Muscle layer of duodenum (tissue), 2 donors: ENCODE data around the gene NTN1.
A peak's percentile ranks its signal among the peaks of the same experiment; 100 is the strongest.

Source experiments
- H3K27ac ChIP-seq: one replicate; pipeline ENCODE4 v1.7.0; 2013; ENCODE audit warnings: mild to moderate bottlenecking, low read length
- H3K27me3 ChIP-seq: one replicate; pipeline ENCODE4 v1.7.0; 2013; ENCODE audit warnings: low read depth, mild to moderate bottlenecking, control low read depth, low read length
- H3K36me3 ChIP-seq, 2 donors: one replicate each; pipeline ENCODE4 v1.7.0; 2013; ENCODE audit warnings: low read length in 2 of 2, control low read depth in 1 of 2, mild to moderate bottlenecking in 1 of 2; ENCODE audit not compliant: insufficient read depth in 2 of 2, control insufficient read depth in 1 of 2
- H3K4me1 ChIP-seq, 2 donors: one replicate each; pipeline ENCODE4 v1.7.0; 2013; ENCODE audit warnings: low read length in 2 of 2, mild to moderate bottlenecking in 2 of 2, control low read depth in 1 of 2, moderate library complexity in 1 of 2; ENCODE audit not compliant: insufficient read depth in 2 of 2, control insufficient read depth in 1 of 2
- H3K4me3 ChIP-seq, 2 donors: one replicate each; pipeline ENCODE4 v1.7.0; 2013; ENCODE audit warnings: low read length in 2 of 2, low read depth in 1 of 2, mild to moderate bottlenecking in 1 of 2
- H3K9me3 ChIP-seq, 2 donors: one replicate each; pipeline ENCODE4 v1.7.0; 2013; ENCODE audit warnings: low read length in 2 of 2, control low read depth in 1 of 2, mild to moderate bottlenecking in 1 of 2; ENCODE audit not compliant: control insufficient read depth in 1 of 2
- donor health status: healthy.

NTN1 gene

GRCh38 chr17:9174312-9174711 is 153.0 kb downstream of the NTN1 start:
- Histone ChIP-seq H3K27ac (no peak overlapping the region), H3K9me3 (no peaks in the 10 kb centered on the region), H3K4me1 (peaks cover 0 to 11% of the 10 kb centered on the region in 2 donors), H3K36me3 (no peaks in the 10 kb centered on the region), H3K4me3 (no peak overlapping the region), H3K27me3 (no peaks in the 10 kb centered on the region)

GRCh38 chr17:9174779-9175574 is 153.7 kb downstream of the NTN1 start:
- no peak overlapping the region for H3K4me3 ChIP-seq
- H3K9me3 ChIP-seq: no peaks in the 10 kb centered on the region
- peaks cover 0 to 11% of the 10 kb centered on the region in 2 donors for H3K4me1 ChIP-seq
- H3K27me3 ChIP-seq: no peaks in the 10 kb centered on the region
- H3K27ac ChIP-seq: no peak overlapping the region
- no peaks in the 10 kb centered on the region for H3K36me3 ChIP-seq

GRCh38 chr17:9175700-9176467 is 154.6 kb downstream of the NTN1 start:
- Histone ChIP-seq H3K9me3 (no peaks in the 10 kb centered on the region), H3K4me3 (no peak overlapping the region), H3K27ac (no peak overlapping the region), H3K36me3 (peaks cover 0 to 3% of the 10 kb centered on the region in 2 donors), H3K27me3 (no peaks in the 10 kb centered on the region), H3K4me1 (peaks cover 0 to 11% of the 10 kb centered on the region in 2 donors)

- H3K4me1 ChIP-seq: peaks cover 0 to 11% of the 10 kb centered on the region in 2 donors
- H3K36me3 ChIP-seq: peaks cover 0 to 3% of the 10 kb centered on the region in 2 donors
- H3K4me3 ChIP-seq: no peak overlapping the region
- no peaks in the 10 kb centered on the region for H3K9me3 ChIP-seq
- H3K27ac ChIP-seq: no peak overlapping the region
- no peaks in the 10 kb centered on the region for H3K27me3 ChIP-seq
These were observed 155.9 kb downstream of the NTN1 start for GRCh38 chr17:9177212-9177611.

GRCh38 chr17:9178319-9178718 is 157.0 kb downstream of the NTN1 start:
- Histone ChIP-seq H3K27me3 (no peaks in the 10 kb centered on the region), H3K9me3 (no peaks in the 10 kb centered on the region), H3K4me3 (no peak overlapping the region), H3K27ac (no peak overlapping the region), H3K36me3 (peaks cover 0 to 10% of the 10 kb centered on the region in 2 donors), H3K4me1 (peaks cover 0 to 16% of the 10 kb centered on the region in 2 donors)

- Histone ChIP-seq H3K36me3 (peaks cover 0 to 10% of the 10 kb centered on the region in 2 donors), H3K4me3 (no peak overlapping the region), H3K4me1 (peaks cover 0 to 21% of the 10 kb centered on the region in 2 donors), H3K9me3 (no peaks in the 10 kb centered on the region), H3K27ac (no peak overlapping the region), H3K27me3 (no peaks in the 10 kb centered on the region)
These were observed 158.3 kb downstream of the NTN1 start for GRCh38 chr17:9179602-9180001.

GRCh38 chr17:9181640-9182039 is 160.3 kb downstream of the NTN1 start:
- Histone ChIP-seq H3K4me1 (peaks cover 0 to 32% of the 10 kb centered on the region in 2 donors), H3K27me3 (no peaks in the 10 kb centered on the region), H3K9me3 (no peaks in the 10 kb centered on the region), H3K4me3 (no peak overlapping the region), H3K36me3 (peaks cover 0 to 10% of the 10 kb centered on the region in 2 donors), H3K27ac (no peak overlapping the region)

- H3K36me3 ChIP-seq: peaks cover 0 to 10% of the 10 kb centered on the region in 2 donors
- peaks cover 0 to 32% of the 10 kb centered on the region in 2 donors for H3K4me1 ChIP-seq
- no peaks in the 10 kb centered on the region for H3K9me3 ChIP-seq
- H3K27ac ChIP-seq: no peak overlapping the region
- no peak overlapping the region for H3K4me3 ChIP-seq
- no peaks in the 10 kb centered on the region for H3K27me3 ChIP-seq
These were observed 162.0 kb downstream of the NTN1 start for GRCh38 chr17:9183306-9183705.

- H3K27ac ChIP-seq: peak overlapping the region; percentile 49
- peaks cover 0 to 10% of the 10 kb centered on the region in 2 donors for H3K36me3 ChIP-seq
- H3K9me3 ChIP-seq: no peaks in the 10 kb centered on the region
- no peak overlapping the region for H3K4me3 ChIP-seq
- no peaks in the 10 kb centered on the region for H3K27me3 ChIP-seq
- peaks cover 0 to 33% of the 10 kb centered on the region in 2 donors for H3K4me1 ChIP-seq
These were observed 163.8 kb downstream of the NTN1 start for GRCh38 chr17:9185142-9185541.

GRCh38 chr17:9185688-9186284 is 164.5 kb downstream of the NTN1 start:
- H3K27ac ChIP-seq: no peak overlapping the region
- H3K4me1 ChIP-seq: peaks cover 0 to 36% of the 10 kb centered on the region in 2 donors
- H3K4me3 ChIP-seq: no peak overlapping the region
- peaks cover 0 to 7% of the 10 kb centered on the region in 2 donors for H3K36me3 ChIP-seq
- H3K9me3 ChIP-seq: no peaks in the 10 kb centered on the region
- H3K27me3 ChIP-seq: no peaks in the 10 kb centered on the region

GRCh38 chr17:9187828-9188227 is 166.5 kb downstream of the NTN1 start:
- peaks cover 0 to 3% of the 10 kb centered on the region in 2 donors for H3K36me3 ChIP-seq
- peaks cover 0 to 41% of the 10 kb centered on the region in 2 donors for H3K4me1 ChIP-seq
- no peak overlapping the region for H3K27ac ChIP-seq
- no peaks in the 10 kb centered on the region for H3K27me3 ChIP-seq
- no peaks in the 10 kb centered on the region for H3K9me3 ChIP-seq
- no peak overlapping the region for H3K4me3 ChIP-seq
